K562 (cell line): ENCODE data around the gene TK1. TPM values are rescaled to one million over a fixed set of nuclear protein-coding genes. Genes with fewer than 3 reads are reported as not detected.

ENCODE experiments used
- ATF7 ChIP-seq: fragments of 450-650 bp; IDR thresholded peaks from 2 replicates; pipeline ENCODE4 v1.7.1; 2014; ENCODE audit warnings: mild to moderate bottlenecking, moderate library complexity
- CBFA2T3 ChIP-seq: fragments of 450-650 bp; IDR thresholded peaks from 2 replicates; pipeline ENCODE4 v1.6.1; 2017
- CSDE1 ChIP-seq, 2 experiments: fragments of 450-650 bp; IDR thresholded peaks; 2 replicates each; pipeline ENCODE4 v1.6.1; 2016; ENCODE audit warnings: mild to moderate bottlenecking in 1 of 2
- EWSR1 ChIP-seq: fragments of 450-650 bp; IDR thresholded peaks from 2 replicates; pipeline ENCODE4 v1.6.1; 2018; ENCODE audit warnings: borderline replicate concordance, mild to moderate bottlenecking, low read depth, moderate library complexity; ENCODE audit not compliant: partially characterized antibody
- IRF1 ChIP-seq: sonication (generic); formaldehyde crosslinking; IDR thresholded peaks from 2 replicates; pipeline ENCODE4 v1.8.0; 2022; ENCODE audit warnings: missing genetic modification reagents, mild to moderate bottlenecking, borderline replicate concordance
- KDM5B ChIP-seq: fragments of 200-600 bp; sonication (generic); IDR thresholded peaks from 2 replicates; pipeline ENCODE4 v1.6.1; 2012; ENCODE audit warnings: low read depth, mild to moderate bottlenecking, moderate library complexity, low read length, control low read depth, inconsistent platforms; ENCODE audit not compliant: insufficient replicate concordance
- MYNN ChIP-seq, 2 experiments: sonication (generic); formaldehyde crosslinking in 1 of 2; IDR thresholded peaks; 2 replicates each; pipeline versions ENCODE4 v1.5.0 to v1.6.1; 2016 to 2020; ENCODE audit warnings: antibody characterized with exemption in 1 of 2, missing genetic modification reagents in 1 of 2
- NCOA6 ChIP-seq: fragments of 450-650 bp; IDR thresholded peaks from 2 replicates; pipeline ENCODE4 v1.6.1; 2017; ENCODE audit warnings: mild to moderate bottlenecking
- PHB ChIP-seq: fragments of 250-450 bp; sonication (Bioruptor Pico); IDR thresholded peaks from 2 replicates; pipeline ENCODE4 v1.5.0; 2021
- PHF8 ChIP-seq: fragments of 200-600 bp; sonication (generic); IDR thresholded peaks from 2 replicates; pipeline ENCODE4 v1.6.1; 2012; ENCODE audit warnings: mixed run types, mild to moderate bottlenecking, inconsistent platforms, low read length, moderate library complexity, borderline replicate concordance
- SMAD1 ChIP-seq: fragments of 150-350 bp; IDR thresholded peaks from 2 replicates; pipeline ENCODE4 v1.6.1; 2014; ENCODE audit warnings: low read length, low read depth; ENCODE audit not compliant: partially characterized antibody
- USF1 ChIP-seq: sonication (generic); formaldehyde crosslinking; IDR thresholded peaks from 2 replicates; pipeline ENCODE4 v1.9.0; 2022; ENCODE audit warnings: mild to moderate bottlenecking, missing genetic modification reagents
- ZNF408 ChIP-seq: fragments of 250-450 bp; sonication (Bioruptor Pico); IDR thresholded peaks from 2 replicates; pipeline ENCODE4 v1.4.0; 2020; ENCODE audit warnings: low read depth, mild to moderate bottlenecking, moderate library complexity
- ZNF551 ChIP-seq: fragments of 250-450 bp; sonication (Bioruptor Pico); IDR thresholded peaks from 2 replicates; pipeline ENCODE4 v1.5.0; 2021; ENCODE audit warnings: mild to moderate bottlenecking, moderate library complexity
- polyA plus RNA-seq, 8 experiments: library from polyadenylated mRNA; depleted of rRNA in 4 of 8; stranded (reverse) in 5 of 8; unstranded in 3 of 8; fragments of >200 nt; fragmentation: Nextera tagmentation in 2 of 8; fragmentation: Illumina TruSeq in 1 of 8; extraction: Ambion mirVana in 2 of 8; extraction: Trizol in 1 of 8; gene quantifications; 2 replicates each; pipeline versions ENCODE4 v1.2.1 to v1.2.3, GENCODE V29; 2011 to 2014; ENCODE audit warnings: inconsistent platforms in 1 of 8, missing spikeins in 1 of 8
- total RNA-seq, 7 experiments: library from RNA; depleted of rRNA in 6 of 7; stranded (reverse); fragments of >200 nt in 6 of 7; fragmentation: Illumina TruSeq in 2 of 7; extraction: Trizol in 2 of 7; gene quantifications; 2 replicates each; pipeline versions ENCODE4 v1.2.1 to v1.2.3, GENCODE V29; 2011 to 2021; ENCODE audit warnings: low replicate concordance in 1 of 7
- TF ChIP-seq, protein P1 (sequence below): fragments of 250-450 bp; sonication (Bioruptor Pico); IDR thresholded peaks from 2 replicates; pipeline ENCODE4 v1.4.0; 2020
- TF ChIP-seq, protein P2 (sequence below): sonication (generic); formaldehyde crosslinking; IDR thresholded peaks from 2 replicates; pipeline ENCODE4 v1.5.0; 2020; ENCODE audit warnings: missing genetic modification reagents
- TF ChIP-seq, protein P3 (sequence below): sonication (generic); IDR thresholded peaks from 2 replicates; pipeline ENCODE4 v1.6.1; 2016

Gene TK1
- total and polyA plus RNA-seq, 9 of the 15 experiments (the other 6 are each of a cell fraction or from before 2014, with no cell fraction given), result 8.4 to 280 (median 103) TPM

- TF ChIP-seq, protein P1, sequence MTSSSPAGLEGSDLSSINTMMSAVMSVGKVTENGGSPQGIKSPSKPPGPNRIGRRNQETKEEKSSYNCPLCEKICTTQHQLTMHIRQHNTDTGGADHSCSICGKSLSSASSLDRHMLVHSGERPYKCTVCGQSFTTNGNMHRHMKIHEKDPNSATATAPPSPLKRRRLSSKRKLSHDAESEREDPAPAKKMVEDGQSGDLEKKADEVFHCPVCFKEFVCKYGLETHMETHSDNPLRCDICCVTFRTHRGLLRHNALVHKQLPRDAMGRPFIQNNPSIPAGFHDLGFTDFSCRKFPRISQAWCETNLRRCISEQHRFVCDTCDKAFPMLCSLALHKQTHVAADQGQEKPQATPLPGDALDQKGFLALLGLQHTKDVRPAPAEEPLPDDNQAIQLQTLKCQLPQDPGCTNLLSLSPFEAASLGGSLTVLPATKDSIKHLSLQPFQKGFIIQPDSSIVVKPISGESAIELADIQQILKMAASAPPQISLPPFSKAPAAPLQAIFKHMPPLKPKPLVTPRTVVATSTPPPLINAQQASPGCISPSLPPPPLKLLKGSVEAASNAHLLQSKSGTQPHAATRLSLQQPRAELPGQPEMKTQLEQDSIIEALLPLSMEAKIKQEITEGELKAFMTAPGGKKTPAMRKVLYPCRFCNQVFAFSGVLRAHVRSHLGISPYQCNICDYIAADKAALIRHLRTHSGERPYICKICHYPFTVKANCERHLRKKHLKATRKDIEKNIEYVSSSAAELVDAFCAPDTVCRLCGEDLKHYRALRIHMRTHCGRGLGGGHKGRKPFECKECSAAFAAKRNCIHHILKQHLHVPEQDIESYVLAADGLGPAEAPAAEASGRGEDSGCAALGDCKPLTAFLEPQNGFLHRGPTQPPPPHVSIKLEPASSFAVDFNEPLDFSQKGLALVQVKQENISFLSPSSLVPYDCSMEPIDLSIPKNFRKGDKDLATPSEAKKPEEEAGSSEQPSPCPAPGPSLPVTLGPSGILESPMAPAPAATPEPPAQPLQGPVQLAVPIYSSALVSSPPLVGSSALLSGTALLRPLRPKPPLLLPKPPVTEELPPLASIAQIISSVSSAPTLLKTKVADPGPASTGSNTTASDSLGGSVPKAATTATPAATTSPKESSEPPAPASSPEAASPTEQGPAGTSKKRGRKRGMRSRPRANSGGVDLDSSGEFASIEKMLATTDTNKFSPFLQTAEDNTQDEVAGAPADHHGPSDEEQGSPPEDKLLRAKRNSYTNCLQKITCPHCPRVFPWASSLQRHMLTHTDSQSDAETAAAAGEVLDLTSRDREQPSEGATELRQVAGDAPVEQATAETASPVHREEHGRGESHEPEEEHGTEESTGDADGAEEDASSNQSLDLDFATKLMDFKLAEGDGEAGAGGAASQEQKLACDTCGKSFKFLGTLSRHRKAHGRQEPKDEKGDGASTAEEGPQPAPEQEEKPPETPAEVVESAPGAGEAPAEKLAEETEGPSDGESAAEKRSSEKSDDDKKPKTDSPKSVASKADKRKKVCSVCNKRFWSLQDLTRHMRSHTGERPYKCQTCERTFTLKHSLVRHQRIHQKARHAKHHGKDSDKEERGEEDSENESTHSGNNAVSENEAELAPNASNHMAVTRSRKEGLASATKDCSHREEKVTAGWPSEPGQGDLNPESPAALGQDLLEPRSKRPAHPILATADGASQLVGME (CRISPR knock-in tag), result peak; percentile 36; the same call in 1 of the 2 replicates
- TF ChIP-seq CBFA2T3 (peak; percentile 94), ZNF408 (CRISPR knock-in tag) (no peak), IRF1 (CRISPR knock-in tag) (no peak), ATF7 (peak; percentile 59), KDM5B (peak; percentile 50), SMAD1 (no peak), NCOA6 (no peak; the same call in 1 of the 2 replicates), MYNN (IDR thresholded peaks at IDR 0.05) (peak; percentile 87; the same call in 1 of the 2 replicates), MYNN (CRISPR knock-in tag; IDR thresholded peaks at IDR 0.05) (no peak), PHB (CRISPR knock-in tag) (no peak), ZNF551 (CRISPR knock-in tag) (no peak), CSDE1 (IDR thresholded peaks at IDR 0.05) (no peak), EWSR1 (no peak), USF1 (CRISPR knock-in tag) (peak; percentile 70), PHF8 (peak; percentile 7; the same call in 1 of the 2 replicates)
- TF ChIP-seq, protein P2, sequence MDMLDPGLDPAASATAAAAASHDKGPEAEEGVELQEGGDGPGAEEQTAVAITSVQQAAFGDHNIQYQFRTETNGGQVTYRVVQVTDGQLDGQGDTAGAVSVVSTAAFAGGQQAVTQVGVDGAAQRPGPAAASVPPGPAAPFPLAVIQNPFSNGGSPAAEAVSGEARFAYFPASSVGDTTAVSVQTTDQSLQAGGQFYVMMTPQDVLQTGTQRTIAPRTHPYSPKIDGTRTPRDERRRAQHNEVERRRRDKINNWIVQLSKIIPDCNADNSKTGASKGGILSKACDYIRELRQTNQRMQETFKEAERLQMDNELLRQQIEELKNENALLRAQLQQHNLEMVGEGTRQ (CRISPR knock-in tag), result peak; percentile 73
- TF ChIP-seq, protein P3, sequence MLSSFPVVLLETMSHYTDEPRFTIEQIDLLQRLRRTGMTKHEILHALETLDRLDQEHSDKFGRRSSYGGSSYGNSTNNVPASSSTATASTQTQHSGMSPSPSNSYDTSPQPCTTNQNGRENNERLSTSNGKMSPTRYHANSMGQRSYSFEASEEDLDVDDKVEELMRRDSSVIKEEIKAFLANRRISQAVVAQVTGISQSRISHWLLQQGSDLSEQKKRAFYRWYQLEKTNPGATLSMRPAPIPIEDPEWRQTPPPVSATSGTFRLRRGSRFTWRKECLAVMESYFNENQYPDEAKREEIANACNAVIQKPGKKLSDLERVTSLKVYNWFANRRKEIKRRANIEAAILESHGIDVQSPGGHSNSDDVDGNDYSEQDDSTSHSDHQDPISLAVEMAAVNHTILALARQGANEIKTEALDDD, result peak; percentile 56; the same call in 1 of the 2 replicates
Observed at GRCh38 chr17:78128551-78129350, 58.1 kb downstream of the TK1 start, which contains the start of gene TMC6 (continued).
